ENCODE results near the gene VAPB. TPM values are rescaled to one million over a fixed set of nuclear protein-coding genes. Genes with fewer than 3 reads are reported as not detected.

VAPB gene, protein sequence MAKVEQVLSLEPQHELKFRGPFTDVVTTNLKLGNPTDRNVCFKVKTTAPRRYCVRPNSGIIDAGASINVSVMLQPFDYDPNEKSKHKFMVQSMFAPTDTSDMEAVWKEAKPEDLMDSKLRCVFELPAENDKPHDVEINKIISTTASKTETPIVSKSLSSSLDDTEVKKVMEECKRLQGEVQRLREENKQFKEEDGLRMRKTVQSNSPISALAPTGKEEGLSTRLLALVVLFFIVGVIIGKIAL
- 8.8 and 10.0 TPM in 2 replicates for total RNA-seq (2014; rRNA removed; shearing (Covaris generic))
- polyA plus RNA-seq (2016; fragmentation: Nextera tagmentation; extraction: Ambion mirVana), result 34.1 and 37.0 TPM in 2 replicates

DNA sequence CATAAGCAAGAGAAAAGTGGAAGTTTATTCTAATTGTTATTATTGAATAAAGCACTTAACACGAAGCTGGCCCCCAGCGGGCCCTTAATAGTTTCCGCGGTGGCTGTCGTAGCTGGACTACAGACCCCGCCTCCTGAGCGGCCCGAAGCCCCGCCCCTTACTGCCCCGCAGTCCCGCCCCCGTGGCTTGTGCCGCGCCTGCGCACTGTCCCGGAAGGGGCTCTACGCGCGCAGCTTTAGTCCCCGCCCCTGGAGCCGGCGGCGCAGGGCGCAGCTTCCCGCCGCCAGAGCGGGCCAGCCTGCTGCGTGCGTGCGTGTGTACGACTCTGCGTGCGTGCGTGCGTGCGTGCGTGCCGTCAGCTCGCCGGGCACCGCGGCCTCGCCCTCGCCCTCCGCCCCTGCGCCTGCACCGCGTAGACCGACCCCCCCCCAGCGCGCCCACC lies at the start of gene VAPB:
Gene VAPB, plus strand, starts transcription at position 348 of the 442 bp plus-strand sequence. CDS start 231 bp downstream, outside the sequence.
- H3K9me2 ChIP-seq (ENCODE audit: insufficient read depth), result no peaks in the 10 kb centered on the region
- no peaks in the 10 kb centered on the region for H3K9me3 ChIP-seq (ENCODE audit: low read depth)
- peak within 1 kb of the TSS; percentile 96 for H3K9ac ChIP-seq
- H3F3A ChIP-seq (ENCODE audit: insufficient read depth), result peaks cover 20% of the 10 kb centered on the region
- peak within 1 kb of the TSS; percentile 79 for H2AFZ ChIP-seq
- in situ Hi-C loops (cut with MboI), result no loop called here
- H3K4me2 ChIP-seq (ENCODE audit: unreplicated experiment), result peak within 1 kb of the TSS; percentile 82
- WGBS, 2 experiments (ENCODE audit: low coverage in 1 of 2, low lambda C conversion rate in 2 of 2, missing lambda C conversion rate in 2 of 2), result 1 to 2% methylated on average over 25 to 50 of the region's 51 CpGs
- TF ChIP-seq EZH2 (IDR thresholded peaks at IDR 0.05; ENCODE audit: insufficient read depth, poor library complexity, severe bottlenecking) (no peak), EZH2phosphoT487 (IDR thresholded peaks at IDR 0.05; ENCODE audit: insufficient read depth, low read depth) (no peak)
- peak within 1 kb of the TSS; percentile 89 for H3K4me3 ChIP-seq
- H3K27me3 ChIP-seq (replicated peaks; ENCODE audit: insufficient read depth), result no peaks in the 10 kb centered on the region
- peaks cover 29% of the 10 kb centered on the region for H3K4me1 ChIP-seq (ENCODE audit: insufficient read depth)
- H3K36me3 ChIP-seq (ENCODE audit: low read depth), result no peaks in the 10 kb centered on the region
- DNase-seq, result peak; percentile 99
- peaks cover 8% of the 10 kb centered on the region; the same call in 1 of the 2 replicates for H4K20me1 ChIP-seq (ENCODE audit: insufficient read depth)
- H3K27ac ChIP-seq, result peak within 1 kb of the TSS; percentile 86
- H3K79me2 ChIP-seq (ENCODE audit: insufficient read depth), result peaks cover 47% of the 10 kb centered on the region

DNA sequence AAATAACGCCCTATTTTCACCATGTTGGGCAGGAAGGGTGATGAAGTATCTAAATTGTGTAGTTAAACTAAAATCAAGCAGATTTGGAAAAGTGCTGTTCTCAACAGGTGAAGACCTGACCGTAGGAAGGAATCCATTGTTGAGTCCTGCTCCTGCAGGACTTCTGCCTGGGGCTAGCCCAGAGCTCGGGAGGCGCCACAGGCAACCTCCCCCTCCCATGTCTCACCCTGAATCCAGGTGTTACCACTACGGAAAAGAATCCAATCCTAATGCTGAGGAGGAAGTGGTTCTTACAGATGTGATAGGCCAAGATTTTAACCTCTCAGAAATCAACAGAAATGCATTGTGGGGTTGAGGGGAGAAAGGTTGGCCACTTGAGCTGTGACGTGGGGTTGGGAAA lies 49.3 kb upstream of the VAPB start:
- 92 to 94% methylated on average over 6 of the region's 6 CpGs for WGBS, 2 experiments (ENCODE audit: low coverage in 1 of 2, low lambda C conversion rate in 2 of 2, missing lambda C conversion rate in 2 of 2)
- in situ Hi-C loops (cut with MboI), result no loop called here
- no peak overlapping the region for H3K4me2 ChIP-seq (ENCODE audit: unreplicated experiment)
- no peaks in the 10 kb centered on the region for H3K36me3 ChIP-seq (ENCODE audit: low read depth)
- H4K20me1 ChIP-seq (ENCODE audit: insufficient read depth), result peaks cover 4% of the 10 kb centered on the region
- H3K27ac ChIP-seq, result no peak overlapping the region
- H3K79me2 ChIP-seq (ENCODE audit: insufficient read depth), result peaks cover 85% of the 10 kb centered on the region
- no peak for TF ChIP-seq EZH2 (IDR thresholded peaks at IDR 0.05; ENCODE audit: insufficient read depth, poor library complexity, severe bottlenecking)
- no peak for TF ChIP-seq EZH2phosphoT487 (IDR thresholded peaks at IDR 0.05; ENCODE audit: insufficient read depth, low read depth)
- H3K4me3 ChIP-seq, result no peak overlapping the region
- no peaks in the 10 kb centered on the region for H3K9me3 ChIP-seq (ENCODE audit: low read depth)
- H3K4me1 ChIP-seq (ENCODE audit: insufficient read depth), result peaks cover 46% of the 10 kb centered on the region
- H3K9me2 ChIP-seq (ENCODE audit: insufficient read depth), result no peaks in the 10 kb centered on the region
- H2AFZ ChIP-seq, result no peak overlapping the region
- H3K27me3 ChIP-seq (replicated peaks; ENCODE audit: insufficient read depth), result no peaks in the 10 kb centered on the region
- peaks cover 44% of the 10 kb centered on the region for H3F3A ChIP-seq (ENCODE audit: insufficient read depth)
- H3K9ac ChIP-seq, result no peak overlapping the region
- DNase-seq, result no peak

DNA sequence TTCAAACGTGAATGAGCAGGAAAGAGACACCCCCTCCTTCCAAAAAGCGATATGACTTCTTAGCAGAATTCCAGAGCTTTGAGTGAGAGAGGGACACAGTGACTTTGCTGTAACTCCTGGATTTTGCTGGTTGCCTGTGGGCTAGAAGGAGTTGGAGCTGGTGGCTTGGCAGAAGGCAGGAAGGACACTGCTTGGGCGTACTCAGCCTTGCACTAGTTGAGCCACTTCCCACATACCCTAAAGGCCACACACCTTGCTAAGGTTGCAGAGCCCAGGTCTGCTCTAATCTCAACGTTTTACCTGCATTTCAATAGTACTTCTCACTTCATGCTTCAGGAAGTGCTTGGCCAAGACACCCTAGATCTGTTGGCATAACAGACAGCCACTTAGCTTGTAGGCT lies 48.9 kb upstream of the VAPB start:
- Histone ChIP-seq H3K27ac (no peak overlapping the region), H3K4me1 (ENCODE audit: insufficient read depth) (peaks cover 50% of the 10 kb centered on the region)
- 93 to 98% methylated on average over 4 of the region's 4 CpGs for WGBS, 2 experiments (ENCODE audit: low coverage in 1 of 2, low lambda C conversion rate in 2 of 2, missing lambda C conversion rate in 2 of 2)

DNA sequence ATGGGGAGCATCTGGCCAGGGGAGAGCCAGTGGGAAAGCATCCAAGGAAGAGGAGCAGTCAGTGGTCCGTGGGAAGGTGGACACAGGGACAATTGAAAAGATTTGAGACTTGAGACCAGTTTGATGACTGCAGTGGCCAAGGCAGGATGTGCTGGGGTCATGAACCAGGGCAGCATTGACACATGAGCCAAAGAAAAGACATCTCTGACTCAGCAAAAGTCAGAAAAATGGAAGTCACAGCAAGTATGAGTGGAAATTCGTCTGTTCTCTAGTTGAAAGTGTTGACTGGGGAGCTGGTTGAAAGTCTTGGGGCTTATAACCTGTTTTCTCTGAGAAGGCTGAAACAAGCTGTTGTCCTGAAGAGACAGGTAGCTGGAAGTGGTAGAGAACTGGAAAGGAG lies 48.2 kb upstream of the VAPB start:
- Histone ChIP-seq H3K9me2 (ENCODE audit: insufficient read depth) (no peaks in the 10 kb centered on the region), H2AFZ (no peak overlapping the region), H3K9ac (no peak overlapping the region), H3K27me3 (replicated peaks; ENCODE audit: insufficient read depth) (no peaks in the 10 kb centered on the region), H3K4me3 (no peak overlapping the region), H3F3A (ENCODE audit: insufficient read depth) (peaks cover 50% of the 10 kb centered on the region), H3K79me2 (ENCODE audit: insufficient read depth) (peaks cover 83% of the 10 kb centered on the region), H3K36me3 (ENCODE audit: low read depth) (no peaks in the 10 kb centered on the region; the same call in 1 of the 2 replicates), H3K27ac (peak overlapping the region; percentile 50), H3K4me1 (ENCODE audit: insufficient read depth) (peaks cover 54% of the 10 kb centered on the region), H3K9me3 (ENCODE audit: low read depth) (no peaks in the 10 kb centered on the region), H4K20me1 (ENCODE audit: insufficient read depth) (no peaks in the 10 kb centered on the region), H3K4me2 (ENCODE audit: unreplicated experiment) (no peak overlapping the region)
- 66 to 70% methylated on average over 2 of the region's 2 CpGs for WGBS, 2 experiments (ENCODE audit: low coverage in 1 of 2, low lambda C conversion rate in 2 of 2, missing lambda C conversion rate in 2 of 2)
- TF ChIP-seq EZH2phosphoT487 (IDR thresholded peaks at IDR 0.05; ENCODE audit: insufficient read depth, low read depth), result no peak
- no peak for DNase-seq
- in situ Hi-C loops (cut with MboI), result no loop called here

More for the DNA sequence above, 48.9 kb upstream of the VAPB start:
- Histone ChIP-seq H3K9me3 (ENCODE audit: low read depth) (no peaks in the 10 kb centered on the region), H3F3A (ENCODE audit: insufficient read depth) (peaks cover 48% of the 10 kb centered on the region), H3K4me2 (ENCODE audit: unreplicated experiment) (no peak overlapping the region), H3K4me3 (no peak overlapping the region), H3K9me2 (ENCODE audit: insufficient read depth) (no peaks in the 10 kb centered on the region), H3K27me3 (replicated peaks; ENCODE audit: insufficient read depth) (no peaks in the 10 kb centered on the region), H2AFZ (no peak overlapping the region), H3K9ac (no peak overlapping the region), H3K79me2 (ENCODE audit: insufficient read depth) (peaks cover 84% of the 10 kb centered on the region), H4K20me1 (ENCODE audit: insufficient read depth) (peaks cover under 1% of the 10 kb centered on the region), H3K36me3 (ENCODE audit: low read depth) (no peaks in the 10 kb centered on the region)
- in situ Hi-C loops (cut with MboI), result no loop called here
- no peak for DNase-seq
- no peak for TF ChIP-seq EZH2phosphoT487 (IDR thresholded peaks at IDR 0.05; ENCODE audit: insufficient read depth, low read depth)
- no peak for TF ChIP-seq EZH2 (IDR thresholded peaks at IDR 0.05; ENCODE audit: insufficient read depth, poor library complexity, severe bottlenecking)

Data from GM23248 (cell line).